Neural cell (in vitro differentiated cells): ENCODE data around the gene GNB1. TPM values are rescaled to one million over a fixed set of nuclear protein-coding genes. Genes with fewer than 3 reads are reported as not detected.

Experiments
- H2AFZ ChIP-seq: fragments of 200-600, 300-800 bp; sonication (generic), shearing (Covaris generic); 2 replicates; pipeline ENCODE4 v1.6.0; 2014; ENCODE audit warnings: low read depth, mild to moderate bottlenecking, antibody characterized with exemption, low read length, moderate library complexity
- H3F3A ChIP-seq: fragments of 200-600 bp; shearing (Covaris generic); 2 replicates; pipeline ENCODE4 v1.6.1; 2016; ENCODE audit warnings: mild to moderate bottlenecking, moderate library complexity, mixed read lengths, antibody characterized with exemption, low read length; ENCODE audit not compliant: insufficient read depth, poor library complexity, severe bottlenecking
- H3K27ac ChIP-seq: fragments of 200-600, 300-800 bp; sonication (generic), shearing (Covaris generic); 2 replicates; pipeline ENCODE4 v1.5.1; 2014; ENCODE audit warnings: mild to moderate bottlenecking, low read length, moderate library complexity
- H3K27me3 ChIP-seq: fragments of 300-800, 200-600 bp; sonication (generic), shearing (Covaris generic); 2 replicates; pipeline ENCODE4 v1.6.0; 2014; ENCODE audit warnings: mild to moderate bottlenecking, low read depth, low read length, moderate library complexity; ENCODE audit not compliant: insufficient read depth
- H3K36me3 ChIP-seq: fragments of 300-800, 200-600 bp; sonication (generic), shearing (Covaris generic); 2 replicates; pipeline ENCODE4 v1.5.1; 2014; ENCODE audit warnings: mild to moderate bottlenecking, antibody characterized with exemption, low read length, moderate library complexity; ENCODE audit not compliant: insufficient read depth
- H3K4me2 ChIP-seq: fragments of 300-800, 200-600 bp; sonication (generic), shearing (Covaris generic); 2 replicates; pipeline ENCODE4 v1.6.0; 2014; ENCODE audit warnings: mild to moderate bottlenecking, low read length
- H3K4me3 ChIP-seq: fragments of 300-800, 200-600 bp; sonication (generic), shearing (Covaris generic); 2 replicates; pipeline ENCODE4 v1.5.1; 2014; ENCODE audit warnings: mild to moderate bottlenecking, low read length, moderate library complexity
- H3K79me2 ChIP-seq: fragments of 200-600 bp; shearing (Covaris generic); replicated peaks from 2 replicates; pipeline ENCODE4 v1.6.0; 2014; ENCODE audit warnings: mild to moderate bottlenecking, low read length, moderate library complexity; ENCODE audit not compliant: insufficient read depth
- H3K9ac ChIP-seq: fragments of 300-800, 200-600 bp; sonication (generic), shearing (Covaris generic); 2 replicates; pipeline ENCODE4 v1.6.1; 2016; ENCODE audit warnings: mild to moderate bottlenecking, low read length, mixed read lengths
- H3K9me2 ChIP-seq: fragments of 200-600 bp; shearing (Covaris generic); 2 replicates; pipeline ENCODE4 v1.6.1; 2016; ENCODE audit warnings: mild to moderate bottlenecking, low read length, mixed read lengths; ENCODE audit not compliant: insufficient read depth
- H3K9me3 ChIP-seq: fragments of 200-600, 300-800 bp; sonication (generic), shearing (Covaris generic); 2 replicates; pipeline ENCODE4 v1.6.1; 2016; ENCODE audit warnings: mild to moderate bottlenecking, mixed run types, low read length, moderate library complexity, mixed read lengths
- H4K20me1 ChIP-seq: fragments of 200-600 bp; shearing (Covaris generic); 2 replicates; pipeline ENCODE4 v1.6.1; 2016; ENCODE audit warnings: mild to moderate bottlenecking, mixed run types; ENCODE audit not compliant: insufficient read depth
- CTCF ChIP-seq: fragments of 450-650 bp; IDR thresholded peaks from 2 replicates; pipeline ENCODE4 v1.5.1; 2014; ENCODE audit warnings: antibody characterized with exemption, mild to moderate bottlenecking, moderate library complexity; ENCODE audit not compliant: poor library complexity, severe bottlenecking
- EP300 ChIP-seq: fragments of 450-650 bp; conservative IDR thresholded peaks from 2 replicates; pipeline ENCODE4 v1.6.1; 2014; ENCODE audit warnings: antibody characterized with exemption, mild to moderate bottlenecking, moderate library complexity; ENCODE audit not compliant: poor library complexity, severe bottlenecking
- EZH2 ChIP-seq: fragments of 200-600, 300-800 bp; shearing (Covaris generic), sonication (generic); IDR thresholded peaks from 2 replicates; pipeline ENCODE4 v1.6.1; 2014; ENCODE audit warnings: antibody characterized with exemption, low read length, borderline replicate concordance, mild to moderate bottlenecking; ENCODE audit not compliant: insufficient read depth, poor library complexity, severe bottlenecking
- MXI1 ChIP-seq: fragments of 450-650 bp; conservative IDR thresholded peaks from 2 replicates; pipeline ENCODE4 v1.6.1; 2014; ENCODE audit warnings: antibody characterized with exemption, mild to moderate bottlenecking; ENCODE audit not compliant: poor library complexity, severe bottlenecking
- POLR2AphosphoS5 ChIP-seq: IDR thresholded peaks from 2 replicates; pipeline ENCODE4 v1.6.1; 2012
- RAD21 ChIP-seq: fragments of 450-650 bp; conservative IDR thresholded peaks from 2 replicates; pipeline ENCODE4 v1.6.1; 2014; ENCODE audit warnings: antibody characterized with exemption, mild to moderate bottlenecking, moderate library complexity
- SMC3 ChIP-seq: fragments of 450-650 bp; conservative IDR thresholded peaks from 2 replicates; pipeline ENCODE4 v1.6.1; 2014; ENCODE audit warnings: antibody characterized with exemption, mild to moderate bottlenecking, moderate library complexity; ENCODE audit not compliant: poor library complexity
- TAF1 ChIP-seq: IDR thresholded peaks from 2 replicates; pipeline ENCODE4 v1.6.1; 2012; ENCODE audit warnings: low read depth
- polyA plus RNA-seq: library from polyadenylated mRNA; depleted of rRNA; stranded (reverse); fragments of >200 nt; gene quantifications from 2 replicates; pipeline ENCODE4 v1.2.3, GENCODE V29; 2014
- TF ChIP-seq, protein P1 (sequence below): IDR thresholded peaks from 2 replicates; pipeline ENCODE4 v1.6.1; 2012; ENCODE audit warnings: borderline replicate concordance

GNB1 gene
- polyA plus RNA-seq, 1 donor from 2014 or later, result 325 TPM

DNA sequence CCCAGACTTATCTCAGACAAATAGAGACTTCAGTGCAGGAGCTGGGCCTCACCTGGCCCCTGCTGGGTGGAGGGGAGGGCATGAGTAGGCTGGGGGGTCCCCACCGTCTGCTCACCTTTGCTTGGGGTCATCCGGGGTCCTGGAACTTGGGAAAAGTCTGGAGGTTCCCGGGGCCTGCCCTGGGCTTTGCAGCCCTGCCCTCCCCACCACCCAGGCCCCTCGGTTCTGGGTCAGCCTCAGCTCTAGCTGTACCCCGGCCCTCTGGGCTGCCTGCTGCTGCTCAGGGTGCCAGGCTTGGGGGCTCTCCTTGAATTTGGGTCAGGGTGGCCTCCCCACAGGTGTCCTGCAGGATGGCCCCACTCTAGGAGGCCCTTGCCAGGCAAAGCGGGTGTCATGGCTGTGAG lies 30.6 kb upstream of the GNB1 start:
- Histone ChIP-seq H3K79me2 (no peaks in the 10 kb centered on the region), H3K4me2 (no peak overlapping the region), H3K9me2 (no peaks in the 10 kb centered on the region), H3K4me3 (no peak overlapping the region), H3K36me3 (no peaks in the 10 kb centered on the region), H3K9me3 (no peaks in the 10 kb centered on the region), H3K9ac (no peak overlapping the region), H4K20me1 (no peaks in the 10 kb centered on the region), H2AFZ (no peak overlapping the region), H3K27ac (no peak overlapping the region), H3K27me3 (peaks cover 11% of the 10 kb centered on the region), H3F3A (no peaks in the 10 kb centered on the region)
- no peak for TF ChIP-seq CTCF
- TF ChIP-seq EP300, result no peak
- no peak for TF ChIP-seq POLR2AphosphoS5
- TF ChIP-seq TAF1, result no peak
- TF ChIP-seq MXI1, result no peak
- TF ChIP-seq, protein P1, sequence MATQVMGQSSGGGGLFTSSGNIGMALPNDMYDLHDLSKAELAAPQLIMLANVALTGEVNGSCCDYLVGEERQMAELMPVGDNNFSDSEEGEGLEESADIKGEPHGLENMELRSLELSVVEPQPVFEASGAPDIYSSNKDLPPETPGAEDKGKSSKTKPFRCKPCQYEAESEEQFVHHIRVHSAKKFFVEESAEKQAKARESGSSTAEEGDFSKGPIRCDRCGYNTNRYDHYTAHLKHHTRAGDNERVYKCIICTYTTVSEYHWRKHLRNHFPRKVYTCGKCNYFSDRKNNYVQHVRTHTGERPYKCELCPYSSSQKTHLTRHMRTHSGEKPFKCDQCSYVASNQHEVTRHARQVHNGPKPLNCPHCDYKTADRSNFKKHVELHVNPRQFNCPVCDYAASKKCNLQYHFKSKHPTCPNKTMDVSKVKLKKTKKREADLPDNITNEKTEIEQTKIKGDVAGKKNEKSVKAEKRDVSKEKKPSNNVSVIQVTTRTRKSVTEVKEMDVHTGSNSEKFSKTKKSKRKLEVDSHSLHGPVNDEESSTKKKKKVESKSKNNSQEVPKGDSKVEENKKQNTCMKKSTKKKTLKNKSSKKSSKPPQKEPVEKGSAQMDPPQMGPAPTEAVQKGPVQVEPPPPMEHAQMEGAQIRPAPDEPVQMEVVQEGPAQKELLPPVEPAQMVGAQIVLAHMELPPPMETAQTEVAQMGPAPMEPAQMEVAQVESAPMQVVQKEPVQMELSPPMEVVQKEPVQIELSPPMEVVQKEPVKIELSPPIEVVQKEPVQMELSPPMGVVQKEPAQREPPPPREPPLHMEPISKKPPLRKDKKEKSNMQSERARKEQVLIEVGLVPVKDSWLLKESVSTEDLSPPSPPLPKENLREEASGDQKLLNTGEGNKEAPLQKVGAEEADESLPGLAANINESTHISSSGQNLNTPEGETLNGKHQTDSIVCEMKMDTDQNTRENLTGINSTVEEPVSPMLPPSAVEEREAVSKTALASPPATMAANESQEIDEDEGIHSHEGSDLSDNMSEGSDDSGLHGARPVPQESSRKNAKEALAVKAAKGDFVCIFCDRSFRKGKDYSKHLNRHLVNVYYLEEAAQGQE, result no peak
- no peak for TF ChIP-seq RAD21

GRCh38 chr1:1920608-1921458 lies 29.9 kb upstream of the GNB1 start:
- Histone ChIP-seq H3K9ac (no peak overlapping the region), H3K9me2 (no peaks in the 10 kb centered on the region), H3K36me3 (no peaks in the 10 kb centered on the region), H4K20me1 (no peaks in the 10 kb centered on the region), H3K27ac (no peak overlapping the region), H2AFZ (no peak overlapping the region), H3K4me3 (no peak overlapping the region), H3K9me3 (no peaks in the 10 kb centered on the region), H3K79me2 (no peaks in the 10 kb centered on the region), H3K27me3 (peaks cover 11% of the 10 kb centered on the region), H3K4me2 (no peak overlapping the region), H3F3A (no peaks in the 10 kb centered on the region)
- TF ChIP-seq, protein P1, result no peak
- TF ChIP-seq RAD21, result no peak
- no peak for TF ChIP-seq POLR2AphosphoS5
- no peak for TF ChIP-seq SMC3
- no peak for TF ChIP-seq EP300
- no peak for TF ChIP-seq EZH2
- TF ChIP-seq TAF1, result no peak
- no peak for TF ChIP-seq CTCF
